UCSD-AML1 (cell line): ENCODE results near the gene MCCC1.
"Not testable (repeated sequence)": the region's sequence is repeated elsewhere in the genome, so short reads cannot be mapped to it uniquely, and the experiment has no call there.

Source experiments
- DNase-seq: peaks from one replicate; lab custom pipeline; 2025; ENCODE audit not compliant: unreplicated experiment; lab: John Stamatoyannopoulos, UW

The MCCC1 gene

GRCh38 chr3:183106635-183107034 is 7.3 kb upstream of the MCCC1 start:
- no peak for DNase-seq

- not testable (repeated sequence) for DNase-seq
Measured at GRCh38 chr3:183103950-183104349, 4.7 kb upstream of the MCCC1 start.

- DNase-seq, result not testable (repeated sequence)
Measured at GRCh38 chr3:183101040-183101439, 1.7 kb upstream of the MCCC1 start.

GRCh38 chr3:183100376-183100775 is 1.1 kb upstream of the MCCC1 start:
- DNase-seq, result no peak

- no peak for DNase-seq
Measured at GRCh38 chr3:183099838-183100204, 525 bp upstream of the MCCC1 start.

- no peak for DNase-seq
Measured at GRCh38 chr3:183098536-183099025, 715 bp downstream of the MCCC1 start.

- DNase-seq, result no peak
Measured at GRCh38 chr3:183094711-183095110, 4.6 kb downstream of the MCCC1 start.

GRCh38 chr3:183092256-183092655 is 7.0 kb downstream of the MCCC1 start:
- no peak for DNase-seq

GRCh38 chr3:183087184-183087583 is 12.1 kb downstream of the MCCC1 start:
- no peak for DNase-seq

- peak; percentile 8 for DNase-seq
Measured at GRCh38 chr3:183085634-183086390, 13.5 kb downstream of the MCCC1 start.

- DNase-seq, result no peak
Measured at GRCh38 chr3:183082355-183082915, 16.9 kb downstream of the MCCC1 start.

GRCh38 chr3:183081459-183082183 is 17.7 kb downstream of the MCCC1 start:
- DNase-seq, result no peak

GRCh38 chr3:183080628-183081027 is 18.7 kb downstream of the MCCC1 start:
- DNase-seq, result no peak

GRCh38 chr3:183074881-183075280 is 24.4 kb downstream of the MCCC1 start:
- DNase-seq, result no peak

- no peak for DNase-seq
Measured at GRCh38 chr3:183074261-183074660, 25.0 kb downstream of the MCCC1 start.

GRCh38 chr3:183073839-183074238 is 25.5 kb downstream of the MCCC1 start:
- DNase-seq, result no peak

- no peak for DNase-seq
Measured at GRCh38 chr3:183070892-183071291, 28.4 kb downstream of the MCCC1 start.

- DNase-seq, result no peak
Measured at GRCh38 chr3:183069086-183069485, 30.2 kb downstream of the MCCC1 start.

- DNase-seq, result not testable (repeated sequence)
Measured at GRCh38 chr3:183066891-183067290, 32.4 kb downstream of the MCCC1 start.

GRCh38 chr3:183064475-183064874 is 34.8 kb downstream of the MCCC1 start:
- DNase-seq, result no peak

GRCh38 chr3:183061391-183062172 is 37.7 kb downstream of the MCCC1 start:
- DNase-seq, result no peak
